HepG2 (cell line): ENCODE data around the gene WDR18. TPM values are rescaled to one million over a fixed set of nuclear protein-coding genes. Genes with fewer than 3 reads are reported as not detected.
A peak's percentile ranks its signal among the peaks of the same experiment; 100 is the strongest.

Source experiments
- HMGXB4 ChIP-seq, 2 experiments: sonication (generic) in 1 of 2; formaldehyde crosslinking in 1 of 2; IDR thresholded peaks; 2 replicates each; pipeline versions ENCODE4 v1.4.0 to v1.6.1; 2018 to 2020; ENCODE audit warnings: missing genetic modification reagents in 2 of 2, borderline replicate concordance in 1 of 2, low read depth in 1 of 2, mild to moderate bottlenecking in 1 of 2, missing biosample characterization in 1 of 2
- MXI1 ChIP-seq: IDR thresholded peaks from 3 replicates; pipeline ENCODE4 v1.6.1; 2012; ENCODE audit warnings: low read depth, low read length, inconsistent platforms, borderline replicate concordance
- POLR2G ChIP-seq: fragments of 200-400 bp; formaldehyde crosslinking; IDR thresholded peaks from 2 replicates; pipeline ENCODE4 v1.6.1; 2018; ENCODE audit warnings: mild to moderate bottlenecking, low read depth, low read length, moderate library complexity
- RAD21 ChIP-seq: fragments of 450-650 bp; formaldehyde crosslinking; IDR thresholded peaks from 2 replicates; pipeline ENCODE4 v1.5.0; 2020; ENCODE audit warnings: mild to moderate bottlenecking
- SKI ChIP-seq: fragments of 450-650 bp; IDR thresholded peaks from one replicate; pipeline ENCODE4 v1.6.1; 2018; ENCODE audit warnings: mild to moderate bottlenecking; ENCODE audit not compliant: partially characterized antibody
- USF2 ChIP-seq, 2 experiments: sonication (generic) in 1 of 2; formaldehyde crosslinking in 1 of 2; IDR thresholded peaks; 2 replicates each; pipeline versions ENCODE4 v1.5.1 to v1.6.1; 2011 to 2020; ENCODE audit warnings: borderline replicate concordance in 1 of 2, low read depth in 1 of 2, low read length in 1 of 2, mild to moderate bottlenecking in 1 of 2, missing genetic modification reagents in 1 of 2, moderate library complexity in 1 of 2
- ZMYM4 ChIP-seq: sonication (generic); formaldehyde crosslinking; IDR thresholded peaks from 2 replicates; pipeline ENCODE4 v1.8.1; 2023; ENCODE audit warnings: mild to moderate bottlenecking, missing genetic modification reagents
- ZNF563 ChIP-seq: sonication (generic); formaldehyde crosslinking; IDR thresholded peaks from 2 replicates; pipeline ENCODE4 v1.8.0; 2022; ENCODE audit warnings: mild to moderate bottlenecking, moderate library complexity, missing genetic modification reagents
- ZNF782 ChIP-seq: sonication (generic); formaldehyde crosslinking; IDR thresholded peaks from 2 replicates; pipeline ENCODE4 v1.4.0; 2020; ENCODE audit warnings: missing genetic modification reagents, mild to moderate bottlenecking, borderline replicate concordance
- polyA plus RNA-seq, 8 experiments: library from polyadenylated mRNA; depleted of rRNA in 3 of 8; stranded (reverse) in 7 of 8; unstranded in 1 of 8; fragments of >200 nt; fragmentation: Illumina TruSeq in 4 of 8; extraction: Trizol in 4 of 8; gene quantifications; 2 replicates each; pipeline versions ENCODE4 v1.2.1 to v1.2.3, GENCODE V29; 2011 to 2016; ENCODE audit warnings: low read depth in 4 of 8, missing spikeins in 1 of 8, mixed read lengths in 1 of 8; ENCODE audit not compliant: insufficient read depth in 1 of 8
- total RNA-seq, 5 experiments: library from RNA; depleted of rRNA; stranded (reverse); fragments of >200 nt; fragmentation: Illumina TruSeq; extraction: Trizol; gene quantifications; 2 replicates each; pipeline ENCODE4 v1.2.3, GENCODE V29; 2016; ENCODE audit warnings: low read depth in 1 of 5
- TF ChIP-seq, protein P1 (sequence below): sonication (generic); formaldehyde crosslinking; IDR thresholded peaks from 2 replicates; pipeline ENCODE4 v1.4.0; 2020; ENCODE audit warnings: mild to moderate bottlenecking, missing genetic modification reagents
- TF ChIP-seq, protein P2 (sequence below): sonication (generic); formaldehyde crosslinking; IDR thresholded peaks from 2 replicates; pipeline ENCODE4 v1.5.0; 2020; ENCODE audit warnings: mild to moderate bottlenecking, missing genetic modification reagents

WDR18 gene
- total and polyA plus RNA-seq, 2 of the 13 experiments (the other 11 are each of a cell fraction or from before 2014, with no cell fraction given), result 36.4 to 47.6 TPM

GRCh38 chr19:1025960-1026782, 42.0 kb downstream of the WDR18 start, which contains the start of gene CNN2 (continued):
- TF ChIP-seq ZMYM4 (CRISPR knock-in tag) (0 out of 2 replicates have a peak, but pooled peaks have one; percentile 14), RAD21 (CRISPR knock-in tag) (peak; percentile 49; the same call in 1 of the 2 replicates), POLR2G (peak; percentile 72), MXI1 (peak; percentile 45; the same call in 1 of the 3 replicates), ZNF782 (CRISPR knock-in tag) (peak; percentile 9; the same call in 1 of the 2 replicates), ZNF563 (CRISPR knock-in tag) (peak; percentile 28; the same call in 1 of the 2 replicates), HMGXB4 (CRISPR knock-in tag; IDR thresholded peaks at IDR 0.05; ENCODE audit: borderline replicate concordance in 1 of 2, low read depth in 1 of 2) (0 out of 4 replicates have a peak, but pooled peaks of 1 of the 2 experiments have one; percentile 20), USF2 (IDR thresholded peaks at IDR 0.05; ENCODE audit: low read depth, low read length) (no peak), USF2 (CRISPR knock-in tag; IDR thresholded peaks at IDR 0.05; ENCODE audit: borderline replicate concordance) (peak; percentile 89; the same call in 1 of the 2 replicates), SKI (peak; percentile 30)
- TF ChIP-seq, protein P1, sequence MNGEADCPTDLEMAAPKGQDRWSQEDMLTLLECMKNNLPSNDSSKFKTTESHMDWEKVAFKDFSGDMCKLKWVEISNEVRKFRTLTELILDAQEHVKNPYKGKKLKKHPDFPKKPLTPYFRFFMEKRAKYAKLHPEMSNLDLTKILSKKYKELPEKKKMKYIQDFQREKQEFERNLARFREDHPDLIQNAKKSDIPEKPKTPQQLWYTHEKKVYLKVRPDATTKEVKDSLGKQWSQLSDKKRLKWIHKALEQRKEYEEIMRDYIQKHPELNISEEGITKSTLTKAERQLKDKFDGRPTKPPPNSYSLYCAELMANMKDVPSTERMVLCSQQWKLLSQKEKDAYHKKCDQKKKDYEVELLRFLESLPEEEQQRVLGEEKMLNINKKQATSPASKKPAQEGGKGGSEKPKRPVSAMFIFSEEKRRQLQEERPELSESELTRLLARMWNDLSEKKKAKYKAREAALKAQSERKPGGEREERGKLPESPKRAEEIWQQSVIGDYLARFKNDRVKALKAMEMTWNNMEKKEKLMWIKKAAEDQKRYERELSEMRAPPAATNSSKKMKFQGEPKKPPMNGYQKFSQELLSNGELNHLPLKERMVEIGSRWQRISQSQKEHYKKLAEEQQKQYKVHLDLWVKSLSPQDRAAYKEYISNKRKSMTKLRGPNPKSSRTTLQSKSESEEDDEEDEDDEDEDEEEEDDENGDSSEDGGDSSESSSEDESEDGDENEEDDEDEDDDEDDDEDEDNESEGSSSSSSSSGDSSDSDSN (CRISPR knock-in tag), result peak; percentile 56; the same call in 1 of the 2 replicates
- TF ChIP-seq, protein P2, sequence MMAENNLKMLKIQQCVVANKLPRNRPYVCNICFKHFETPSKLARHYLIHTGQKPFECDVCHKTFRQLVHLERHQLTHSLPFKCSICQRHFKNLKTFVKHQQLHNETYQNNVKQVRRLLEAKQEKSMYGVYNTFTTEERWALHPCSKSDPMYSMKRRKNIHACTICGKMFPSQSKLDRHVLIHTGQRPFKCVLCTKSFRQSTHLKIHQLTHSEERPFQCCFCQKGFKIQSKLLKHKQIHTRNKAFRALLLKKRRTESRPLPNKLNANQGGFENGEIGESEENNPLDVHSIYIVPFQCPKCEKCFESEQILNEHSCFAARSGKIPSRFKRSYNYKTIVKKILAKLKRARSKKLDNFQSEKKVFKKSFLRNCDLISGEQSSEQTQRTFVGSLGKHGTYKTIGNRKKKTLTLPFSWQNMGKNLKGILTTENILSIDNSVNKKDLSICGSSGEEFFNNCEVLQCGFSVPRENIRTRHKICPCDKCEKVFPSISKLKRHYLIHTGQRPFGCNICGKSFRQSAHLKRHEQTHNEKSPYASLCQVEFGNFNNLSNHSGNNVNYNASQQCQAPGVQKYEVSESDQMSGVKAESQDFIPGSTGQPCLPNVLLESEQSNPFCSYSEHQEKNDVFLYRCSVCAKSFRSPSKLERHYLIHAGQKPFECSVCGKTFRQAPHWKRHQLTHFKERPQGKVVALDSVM (CRISPR knock-in tag), result 0 out of 2 replicates have a peak, but pooled peaks have one; percentile 6
